KMS-11 (cell line): ENCODE data around the gene CTNNA3.

ENCODE experiments used
- H2AFZ ChIP-seq: fragments of 200-600 bp; sonication (generic); 2 replicates; pipeline ENCODE4 v1.6.1; 2016; ENCODE audit warnings: antibody characterized with exemption, mixed run types, low read depth
- H3K27ac ChIP-seq: fragments of 200-600 bp; sonication (generic); 2 replicates; pipeline ENCODE4 v1.6.1; 2016; ENCODE audit warnings: mild to moderate bottlenecking, mixed run types
- H3K27me3 ChIP-seq: fragments of 200-600 bp; sonication (generic); 2 replicates; pipeline ENCODE4 v1.6.1; 2017; ENCODE audit warnings: mild to moderate bottlenecking, low read depth, mixed run types, moderate library complexity; ENCODE audit not compliant: insufficient read depth
- H3K36me3 ChIP-seq: fragments of 200-600 bp; sonication (generic); 2 replicates; pipeline ENCODE4 v1.6.1; 2017; ENCODE audit warnings: mild to moderate bottlenecking, mixed run types; ENCODE audit not compliant: insufficient read depth
- H3K4me1 ChIP-seq: fragments of 200-600 bp; sonication (generic); 2 replicates; pipeline ENCODE4 v1.6.1; 2016; ENCODE audit warnings: mild to moderate bottlenecking, low read depth, mixed run types; ENCODE audit not compliant: poor library complexity, severe bottlenecking
- H3K4me2 ChIP-seq: fragments of 200-600 bp; sonication (generic); 2 replicates; pipeline ENCODE4 v1.7.0; 2016; ENCODE audit warnings: mild to moderate bottlenecking, mixed run types
- H3K4me3 ChIP-seq: fragments of 200-600 bp; sonication (generic); IDR thresholded peaks from 2 replicates; pipeline ENCODE4 v1.6.1; 2017; ENCODE audit warnings: low read depth, low read length, mixed read lengths; ENCODE audit not compliant: insufficient read depth
- H3K79me2 ChIP-seq: fragments of 200-600 bp; sonication (generic); 2 replicates; pipeline ENCODE4 v1.6.1; 2016; ENCODE audit warnings: low read depth, mixed run types; ENCODE audit not compliant: insufficient read depth
- H3K9ac ChIP-seq: fragments of 200-600 bp; sonication (generic); 2 replicates; pipeline ENCODE4 v1.6.1; 2016; ENCODE audit warnings: mild to moderate bottlenecking, mixed run types
- H4K20me1 ChIP-seq: fragments of 200-600 bp; sonication (generic); 2 replicates; pipeline ENCODE4 v1.6.1; 2016; ENCODE audit warnings: mild to moderate bottlenecking, mixed run types; ENCODE audit not compliant: insufficient read depth
- TF ChIP-seq, protein P1 (sequence below): fragments of 200-600 bp; sonication (generic); conservative IDR thresholded peaks from 2 replicates; pipeline ENCODE4 v1.6.1; 2017; ENCODE audit warnings: low read depth, mild to moderate bottlenecking, antibody characterized with exemption, low read length, moderate library complexity, mixed read lengths

CTNNA3 gene

DNA sequence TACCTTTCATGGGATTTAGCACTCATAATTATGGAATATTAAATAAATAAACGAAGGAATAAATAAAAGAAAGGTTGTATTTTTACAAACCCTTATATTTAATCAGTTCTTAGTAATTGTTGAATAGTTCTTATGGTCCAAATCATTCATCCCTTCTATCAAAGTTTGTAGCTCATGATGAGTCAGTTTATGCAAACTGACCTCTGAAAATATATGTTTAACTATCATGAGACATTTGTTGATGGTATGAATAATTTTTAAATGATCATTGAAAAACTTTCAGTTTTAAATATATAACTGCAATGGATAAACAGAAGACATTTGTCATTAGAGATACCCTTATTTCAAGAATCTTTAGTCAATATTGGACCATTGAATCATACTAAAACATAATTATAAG, 1181.3 kb downstream of the CTNNA3 start:
- no peaks in the 10 kb centered on the region for H4K20me1 ChIP-seq
- no peak overlapping the region for H3K27ac ChIP-seq
- H3K4me1 ChIP-seq, result no peaks in the 10 kb centered on the region
- H2AFZ ChIP-seq, result no peak overlapping the region
- H3K4me2 ChIP-seq, result no peak overlapping the region
- TF ChIP-seq, protein P1, sequence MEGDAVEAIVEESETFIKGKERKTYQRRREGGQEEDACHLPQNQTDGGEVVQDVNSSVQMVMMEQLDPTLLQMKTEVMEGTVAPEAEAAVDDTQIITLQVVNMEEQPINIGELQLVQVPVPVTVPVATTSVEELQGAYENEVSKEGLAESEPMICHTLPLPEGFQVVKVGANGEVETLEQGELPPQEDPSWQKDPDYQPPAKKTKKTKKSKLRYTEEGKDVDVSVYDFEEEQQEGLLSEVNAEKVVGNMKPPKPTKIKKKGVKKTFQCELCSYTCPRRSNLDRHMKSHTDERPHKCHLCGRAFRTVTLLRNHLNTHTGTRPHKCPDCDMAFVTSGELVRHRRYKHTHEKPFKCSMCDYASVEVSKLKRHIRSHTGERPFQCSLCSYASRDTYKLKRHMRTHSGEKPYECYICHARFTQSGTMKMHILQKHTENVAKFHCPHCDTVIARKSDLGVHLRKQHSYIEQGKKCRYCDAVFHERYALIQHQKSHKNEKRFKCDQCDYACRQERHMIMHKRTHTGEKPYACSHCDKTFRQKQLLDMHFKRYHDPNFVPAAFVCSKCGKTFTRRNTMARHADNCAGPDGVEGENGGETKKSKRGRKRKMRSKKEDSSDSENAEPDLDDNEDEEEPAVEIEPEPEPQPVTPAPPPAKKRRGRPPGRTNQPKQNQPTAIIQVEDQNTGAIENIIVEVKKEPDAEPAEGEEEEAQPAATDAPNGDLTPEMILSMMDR, result no peak
- H3K36me3 ChIP-seq, result no peaks in the 10 kb centered on the region
- H3K79me2 ChIP-seq, result no peaks in the 10 kb centered on the region
- H3K27me3 ChIP-seq, result no peaks in the 10 kb centered on the region
- H3K9ac ChIP-seq, result no peak overlapping the region
- no peak overlapping the region for H3K4me3 ChIP-seq

DNA sequence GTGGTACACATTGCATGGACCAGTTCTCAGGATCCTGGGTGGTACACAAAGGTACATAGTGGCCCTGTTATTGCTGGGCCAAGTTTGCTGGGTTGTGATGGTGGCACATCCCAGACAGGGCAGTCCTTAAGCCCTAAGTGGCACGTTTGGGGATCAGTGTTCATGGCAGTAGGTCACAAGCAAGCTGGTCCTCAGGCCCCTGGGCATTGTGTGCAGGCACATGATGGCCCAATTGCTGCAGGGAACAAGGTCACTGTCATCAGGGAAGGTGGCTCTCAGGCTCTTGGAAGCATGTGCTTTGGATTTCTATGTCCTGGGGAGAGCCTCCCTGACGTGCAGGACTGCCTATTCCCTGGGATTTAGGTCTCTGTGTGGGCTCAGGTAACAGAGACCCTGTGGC, 1182.5 kb downstream of the CTNNA3 start:
- Histone ChIP-seq H3K27me3 (no peaks in the 10 kb centered on the region), H3K27ac (no peak overlapping the region), H4K20me1 (no peaks in the 10 kb centered on the region), H3K9ac (no peak overlapping the region), H3K4me1 (no peaks in the 10 kb centered on the region), H3K79me2 (no peaks in the 10 kb centered on the region), H3K4me2 (no peak overlapping the region), H3K36me3 (no peaks in the 10 kb centered on the region), H2AFZ (no peak overlapping the region), H3K4me3 (no peak overlapping the region)
- TF ChIP-seq, protein P1, result no peak

DNA sequence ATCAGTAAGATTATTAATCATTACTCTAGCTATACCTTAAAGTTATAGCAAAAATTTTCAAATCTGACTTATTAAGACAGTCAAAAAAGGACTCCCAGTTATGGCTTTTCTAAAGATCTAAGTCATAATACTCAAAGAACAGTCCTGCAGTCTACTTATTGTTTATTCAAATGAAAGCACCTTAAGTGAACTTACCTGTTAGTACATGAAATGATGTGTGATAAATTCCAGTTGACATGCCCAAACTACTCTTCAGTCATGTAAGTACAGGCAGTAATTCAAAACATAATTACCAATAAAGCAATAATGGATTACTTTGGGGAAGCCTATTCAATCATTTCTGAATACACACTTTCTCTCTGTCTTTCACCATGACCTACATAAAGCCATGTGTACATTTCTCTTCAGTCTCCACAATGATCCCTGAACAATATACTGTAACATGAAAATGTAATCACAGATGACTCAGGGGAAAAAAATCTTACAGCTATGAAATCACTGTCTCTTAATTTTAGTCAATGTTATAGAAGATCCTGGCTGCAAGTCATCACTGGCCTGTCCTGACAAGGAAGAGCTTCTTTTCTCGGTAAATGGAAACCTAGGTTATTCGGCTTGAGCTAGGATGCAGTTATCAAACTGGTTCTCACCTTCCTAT, 1190.9 kb downstream of the CTNNA3 start:
- TF ChIP-seq, protein P1, result no peak
- Histone ChIP-seq H3K9ac (no peak overlapping the region), H3K4me1 (no peaks in the 10 kb centered on the region), H3K36me3 (no peaks in the 10 kb centered on the region), H3K4me2 (no peak overlapping the region), H3K4me3 (no peak overlapping the region), H3K79me2 (no peaks in the 10 kb centered on the region), H4K20me1 (no peaks in the 10 kb centered on the region), H3K27ac (no peak overlapping the region), H2AFZ (no peak overlapping the region), H3K27me3 (no peaks in the 10 kb centered on the region)

DNA sequence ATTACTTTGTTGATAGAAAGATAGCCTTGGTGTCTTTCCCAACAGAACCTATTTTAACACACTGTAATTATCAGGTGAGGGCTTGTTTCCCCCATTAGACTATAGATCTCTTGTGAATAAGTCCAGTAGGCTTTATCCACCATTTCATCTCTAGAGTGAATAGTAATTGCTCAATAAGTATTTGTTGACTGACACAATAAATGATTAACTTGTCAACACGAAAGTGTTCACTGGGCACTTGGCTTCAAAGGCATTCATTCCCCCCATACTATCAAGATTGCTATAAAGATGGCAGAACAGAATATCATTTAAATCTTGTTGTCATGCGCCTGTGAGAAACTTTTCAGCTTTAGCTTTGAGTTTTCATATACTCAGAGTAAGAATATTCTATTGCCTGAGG, 1194.6 kb downstream of the CTNNA3 start:
- no peaks in the 10 kb centered on the region for H3K27me3 ChIP-seq
- H3K9ac ChIP-seq, result no peak overlapping the region
- no peak overlapping the region for H3K4me2 ChIP-seq

More for the DNA sequence above, 1194.6 kb downstream of the CTNNA3 start:
- no peak overlapping the region for H2AFZ ChIP-seq
- TF ChIP-seq, protein P1, result no peak
- H3K4me3 ChIP-seq, result no peak overlapping the region
- no peak overlapping the region for H3K27ac ChIP-seq
- H3K79me2 ChIP-seq, result no peaks in the 10 kb centered on the region
- no peaks in the 10 kb centered on the region for H4K20me1 ChIP-seq
- H3K36me3 ChIP-seq, result no peaks in the 10 kb centered on the region
- H3K4me1 ChIP-seq, result no peaks in the 10 kb centered on the region
